ENCODE data around the gene CDKL1.

The CDKL1 gene

GRCh38 chr14:50333014-50333509 is 63.6 kb downstream of the CDKL1 start:
- no peak for TF ChIP-seq CTCF (conservative IDR thresholded peaks at IDR 0.05; ENCODE audit: low read depth, low read length)
- H3K9ac ChIP-seq = no peak overlapping the region
- no peaks in the 10 kb centered on the region for H3K27me3 ChIP-seq (ENCODE audit: insufficient read depth, low read depth)
- peaks cover 17% of the 10 kb centered on the region for H3K4me1 ChIP-seq (ENCODE audit: low read depth, poor library complexity, severe bottlenecking)
- H3K36me3 ChIP-seq (ENCODE audit: insufficient read depth) = no peaks in the 10 kb centered on the region
- no peak overlapping the region for H3K4me2 ChIP-seq
- no peaks in the 10 kb centered on the region for H3K79me2 ChIP-seq (ENCODE audit: insufficient read depth, low read depth)
- no peaks in the 10 kb centered on the region for H4K20me1 ChIP-seq (ENCODE audit: insufficient read depth)
- no peak overlapping the region for H2AFZ ChIP-seq (ENCODE audit: low read depth)
- no peak overlapping the region for H3K4me3 ChIP-seq (IDR thresholded peaks at IDR 0.05; ENCODE audit: insufficient read depth, low read depth, low read length)
- H3K27ac ChIP-seq = no peak overlapping the region

DNA sequence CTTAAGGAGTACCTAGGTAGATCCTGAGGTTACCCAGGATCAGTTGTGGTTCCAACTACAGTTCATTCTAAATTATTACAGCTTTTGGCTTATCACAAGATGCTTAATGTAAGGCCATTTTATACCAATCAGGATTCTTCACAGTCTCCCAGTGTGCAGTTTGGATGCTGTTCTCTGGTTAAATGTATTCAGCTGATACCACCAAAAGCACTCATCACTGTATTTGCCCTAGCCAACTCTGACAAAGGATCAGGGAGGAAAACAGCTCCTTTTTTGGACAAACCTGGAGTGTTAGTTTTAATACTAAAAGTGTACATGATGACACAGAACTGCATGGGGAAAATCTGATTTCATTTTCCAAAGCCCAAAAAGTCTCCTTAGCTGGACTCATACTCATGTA is 65.1 kb downstream of the CDKL1 start:
- H3K27me3 ChIP-seq (ENCODE audit: insufficient read depth, low read depth) = no peaks in the 10 kb centered on the region
- no peaks in the 10 kb centered on the region for H3K79me2 ChIP-seq (ENCODE audit: insufficient read depth, low read depth)
- H3K9ac ChIP-seq = no peak overlapping the region
- no peaks in the 10 kb centered on the region for H3K36me3 ChIP-seq (ENCODE audit: insufficient read depth)
- H3K4me3 ChIP-seq (IDR thresholded peaks at IDR 0.05; ENCODE audit: insufficient read depth, low read depth, low read length) = no peak overlapping the region
- H4K20me1 ChIP-seq (ENCODE audit: insufficient read depth) = no peaks in the 10 kb centered on the region
- no peak for TF ChIP-seq CTCF (conservative IDR thresholded peaks at IDR 0.05; ENCODE audit: low read depth, low read length)
- H3K4me2 ChIP-seq = no peak overlapping the region
- H3K4me1 ChIP-seq (ENCODE audit: low read depth, poor library complexity, severe bottlenecking) = peaks cover 13% of the 10 kb centered on the region
- H3K27ac ChIP-seq = no peak overlapping the region
- H2AFZ ChIP-seq (ENCODE audit: low read depth) = no peak overlapping the region

GRCh38 chr14:50321009-50321660 is 75.5 kb downstream of the CDKL1 start:
- no peaks in the 10 kb centered on the region for H3K79me2 ChIP-seq (ENCODE audit: insufficient read depth, low read depth)
- H3K4me3 ChIP-seq (IDR thresholded peaks at IDR 0.05; ENCODE audit: insufficient read depth, low read depth, low read length) = no peak overlapping the region
- TF ChIP-seq CTCF (conservative IDR thresholded peaks at IDR 0.05; ENCODE audit: low read depth, low read length) = peak; percentile 75
- no peak overlapping the region for H3K9ac ChIP-seq
- H4K20me1 ChIP-seq (ENCODE audit: insufficient read depth) = no peaks in the 10 kb centered on the region
- no peaks in the 10 kb centered on the region for H3K36me3 ChIP-seq (ENCODE audit: insufficient read depth)
- peak overlapping the region; percentile 56 for H3K4me2 ChIP-seq
- peaks cover 23% of the 10 kb centered on the region for H3K4me1 ChIP-seq (ENCODE audit: low read depth, poor library complexity, severe bottlenecking)
- H3K27me3 ChIP-seq (ENCODE audit: insufficient read depth, low read depth) = no peaks in the 10 kb centered on the region
- peak overlapping the region; percentile 23; the same call in 1 of the 2 replicates for H2AFZ ChIP-seq (ENCODE audit: low read depth)
- H3K27ac ChIP-seq = peak overlapping the region; percentile 47; the same call in 1 of the 2 replicates

DNA sequence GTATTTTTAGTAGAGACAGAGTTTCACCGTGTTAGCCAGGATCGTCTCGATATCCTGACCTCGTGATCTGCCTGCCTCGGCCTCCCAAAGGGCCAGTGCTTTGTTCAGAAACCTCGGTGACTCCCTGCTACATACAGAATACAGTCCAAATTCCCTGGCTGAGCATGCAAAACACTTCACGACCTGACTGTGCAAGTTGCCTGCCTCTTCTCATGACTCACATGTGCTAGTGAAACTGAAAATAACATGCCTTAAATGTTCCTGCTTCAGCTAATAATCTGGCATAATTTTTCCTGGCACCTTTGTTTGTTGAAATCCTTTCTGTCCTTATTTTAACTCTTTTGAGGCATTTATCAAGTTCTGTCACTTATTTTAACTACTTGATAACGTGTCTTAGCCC is 76.4 kb downstream of the CDKL1 start:
- peak overlapping the region; percentile 56 for H3K4me2 ChIP-seq
- no peaks in the 10 kb centered on the region for H3K36me3 ChIP-seq (ENCODE audit: insufficient read depth)
- no peaks in the 10 kb centered on the region for H3K79me2 ChIP-seq (ENCODE audit: insufficient read depth, low read depth)
- no peak for TF ChIP-seq CTCF (conservative IDR thresholded peaks at IDR 0.05; ENCODE audit: low read depth, low read length)
- no peaks in the 10 kb centered on the region for H4K20me1 ChIP-seq (ENCODE audit: insufficient read depth)
- H2AFZ ChIP-seq (ENCODE audit: low read depth) = no peak overlapping the region
- no peak overlapping the region for H3K4me3 ChIP-seq (IDR thresholded peaks at IDR 0.05; ENCODE audit: insufficient read depth, low read depth, low read length)
- peak overlapping the region; percentile 47; the same call in 1 of the 2 replicates for H3K27ac ChIP-seq
- H3K27me3 ChIP-seq (ENCODE audit: insufficient read depth, low read depth) = no peaks in the 10 kb centered on the region
- peaks cover 23% of the 10 kb centered on the region for H3K4me1 ChIP-seq (ENCODE audit: low read depth, poor library complexity, severe bottlenecking)
- H3K9ac ChIP-seq = peak overlapping the region; percentile 35; the same call in 1 of the 2 replicates

Measured in KMS-11 (cell line).